ENCODE results near the gene SRR.

GRCh38 chr17:2343421-2343820, 39.7 kb downstream of the SRR start:
- TF ChIP-seq CTCF (IDR thresholded peaks at IDR 0.05) (peak in 1 of 6 experiments; percentile 3), POLR2A (IDR thresholded peaks at IDR 0.05) (peak in 1 of 2 donors; percentile 23)

Measured in Peyer's patch (tissue), 4 donors.